PC-3 (cell line): ENCODE measurements around the gene MEST.

Experiments used
- EZH2 ChIP-seq: fragments of 300-600 bp; sonication (generic); IDR thresholded peaks from one replicate; pipeline ENCODE4 v1.6.1; 2017; ENCODE audit warnings: antibody characterized with exemption, mild to moderate bottlenecking, low read length; ENCODE audit not compliant: unreplicated experiment
- EZH2phosphoT487 ChIP-seq: fragments of 300-600 bp; sonication (generic); IDR thresholded peaks from 2 replicates; pipeline ENCODE4 v1.6.1; 2018; ENCODE audit warnings: mild to moderate bottlenecking, antibody characterized with exemption, low read length, borderline replicate concordance
- TF ChIP-seq, protein P1 (sequence below): fragments of 300-600 bp; sonication (generic); conservative IDR thresholded peaks from 2 replicates; pipeline ENCODE4 v1.5.1; 2017; ENCODE audit warnings: antibody characterized with exemption, low read depth, mild to moderate bottlenecking, low read length

DNA sequence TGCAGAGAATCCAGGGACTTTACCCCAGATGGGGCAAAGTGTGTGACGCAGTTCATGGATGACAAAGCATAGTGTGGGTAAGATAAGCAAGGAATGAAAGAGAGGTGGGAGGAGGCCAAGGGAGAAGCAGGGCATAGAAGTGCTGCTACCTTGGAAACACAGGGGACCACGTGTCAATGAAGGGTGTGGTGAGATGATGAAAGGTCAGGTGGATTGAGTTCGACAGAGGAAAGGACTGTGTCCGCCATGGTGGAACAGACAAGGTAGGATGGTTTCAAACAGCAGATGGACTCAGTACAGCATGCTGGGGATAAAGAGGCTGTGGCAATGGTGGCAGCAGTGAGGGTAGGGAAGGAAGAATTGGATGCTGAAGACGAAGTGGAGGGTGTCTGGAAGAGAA lies 32.7 kb downstream of the MEST start:
- TF ChIP-seq, protein P1, sequence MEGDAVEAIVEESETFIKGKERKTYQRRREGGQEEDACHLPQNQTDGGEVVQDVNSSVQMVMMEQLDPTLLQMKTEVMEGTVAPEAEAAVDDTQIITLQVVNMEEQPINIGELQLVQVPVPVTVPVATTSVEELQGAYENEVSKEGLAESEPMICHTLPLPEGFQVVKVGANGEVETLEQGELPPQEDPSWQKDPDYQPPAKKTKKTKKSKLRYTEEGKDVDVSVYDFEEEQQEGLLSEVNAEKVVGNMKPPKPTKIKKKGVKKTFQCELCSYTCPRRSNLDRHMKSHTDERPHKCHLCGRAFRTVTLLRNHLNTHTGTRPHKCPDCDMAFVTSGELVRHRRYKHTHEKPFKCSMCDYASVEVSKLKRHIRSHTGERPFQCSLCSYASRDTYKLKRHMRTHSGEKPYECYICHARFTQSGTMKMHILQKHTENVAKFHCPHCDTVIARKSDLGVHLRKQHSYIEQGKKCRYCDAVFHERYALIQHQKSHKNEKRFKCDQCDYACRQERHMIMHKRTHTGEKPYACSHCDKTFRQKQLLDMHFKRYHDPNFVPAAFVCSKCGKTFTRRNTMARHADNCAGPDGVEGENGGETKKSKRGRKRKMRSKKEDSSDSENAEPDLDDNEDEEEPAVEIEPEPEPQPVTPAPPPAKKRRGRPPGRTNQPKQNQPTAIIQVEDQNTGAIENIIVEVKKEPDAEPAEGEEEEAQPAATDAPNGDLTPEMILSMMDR = no peak
- TF ChIP-seq EZH2phosphoT487 = no peak
- TF ChIP-seq EZH2 = no peak
